Heart left ventricle (tissue), 16 donors: ENCODE results near the gene MYO1E. TPM values are rescaled to one million over a fixed set of nuclear protein-coding genes. Genes with fewer than 3 reads are reported as not detected.

Experiments
- ATAC-seq, 4 donors: fragments of 200-7000 bp; cut with Tn5 transposase; one replicate each; pipeline ENCODE4 v1.9.1; 2020 to 2022; ENCODE audit warnings: moderate library complexity in 4 of 4, mild to moderate bottlenecking in 3 of 4, moderate number of reproducible peaks in 1 of 4
- DNase-seq, 5 donors: peaks; one replicate each; pipeline ENCODE4 v3.0.0-alpha.2; 2020
- H3K27ac ChIP-seq, 12 donors: fragments of 200-600 bp; sonication (generic) in 4 of 12; one replicate each; pipeline versions ENCODE4 v1.5.0 to v1.8.0; 2016 to 2022; ENCODE audit warnings: mild to moderate bottlenecking in 2 of 12
- H3K27me3 ChIP-seq, 9 donors: fragments of 200-600 bp; sonication (generic) in 2 of 9; one replicate each; pipeline versions ENCODE4 v1.5.1 to v1.8.0; 2016 to 2022; ENCODE audit warnings: mild to moderate bottlenecking in 3 of 9
- H3K36me3 ChIP-seq, 9 donors: fragments of 200-600 bp; sonication (generic) in 2 of 9; one replicate each; pipeline versions ENCODE4 v1.5.0 to v1.8.0; 2018 to 2022; ENCODE audit warnings: mild to moderate bottlenecking in 2 of 9
- H3K4me1 ChIP-seq, 12 donors: fragments of 200-600 bp; sonication (generic) in 4 of 12; one replicate each; pipeline versions ENCODE4 v1.5.0 to v1.8.0; 2016 to 2022; ENCODE audit warnings: mild to moderate bottlenecking in 3 of 12
- H3K4me3 ChIP-seq, 12 donors: fragments of 200-600 bp; sonication (generic) in 4 of 12; one replicate each; pipeline versions ENCODE4 v1.5.0 to v1.8.0; 2017 to 2022; ENCODE audit warnings: mild to moderate bottlenecking in 9 of 12, moderate library complexity in 4 of 12
- H3K9me3 ChIP-seq, 12 donors: fragments of 200-600 bp; sonication (generic) in 4 of 12; one replicate each; pipeline versions ENCODE4 v1.5.0 to v1.8.0; 2016 to 2022; ENCODE audit warnings: mild to moderate bottlenecking in 1 of 12
- CTCF ChIP-seq, 12 donors: fragments of 200-600 bp; sonication (generic) in 4 of 12; IDR thresholded peaks; one replicate each; pipeline versions ENCODE4 v1.5.0 to v1.8.0; 2018 to 2022; ENCODE audit warnings: antibody characterized with exemption in 12 of 12, mild to moderate bottlenecking in 5 of 12
- POLR2A ChIP-seq, 2 donors: fragments of 450-650 bp; IDR thresholded peaks; one replicate each; pipeline ENCODE4 v1.6.1; 2017; ENCODE audit warnings: antibody characterized with exemption in 2 of 2, mild to moderate bottlenecking in 2 of 2, moderate library complexity in 2 of 2
- WGBS, 4 donors: extraction: QIAGEN DNeasy Blood & Tissue Kit in 2 of 4; methylation state at CpG; one replicate each; pipeline versions ENCODE4 v1.1.5 to v1.1.7; 2013 to 2018; 5-methylcytosine and 5-hydroxymethylcytosine counted together
- intact Hi-C, 10 donors: fragments of 100-400 bp; cut with DNase I; formaldehyde crosslinking; loops; one replicate each; pipeline versions ENCODE4 v1.11.1 to v1.14.2; 2022
- polyA plus RNA-seq, 2 donors: library from polyadenylated mRNA; stranded (reverse); fragments of 200-250 nt; gene quantifications; one replicate each; pipeline ENCODE4 v1.2.3, GENCODE V29; 2013
- total RNA-seq, 9 donors: library from RNA; depleted of rRNA in 2 of 9; stranded (reverse); fragments of >200 nt in 2 of 9; fragmentation: NEBNext Ultra II Directional in 3 of 9; extraction: Animal tissue kit (Norgen Biotek cat#: 25700) in 3 of 9; gene quantifications; one replicate each; pipeline versions ENCODE4 v1.1.0 to v1.2.4, GENCODE V29; 2016 to 2023
- donor health status: ischemic (EF 13 %, LVEDD 7.1; RV severe dilation, severe dysfunction).
- donor health status: healthy with polysubstance abuse.
- donor health status: DM: no; HTN: yes; CAD: no.
- donor health status: DM: no; HTN: no; CAD: no.
- donor health status: ischemic (EF 25% LVEDD 6.9; RV normal size, moderate dysfunction).
- donor health status: ischemic (EF 25% LVEDD 5.7; RV mildly dilated, moderate dysfunction).
- donor health status: healthy.
- donor health status: DM: yes; HTN: yes; CAD: no.
- donor health status: ischemic (EF 35%, LVEDD 5.7; RV mildly dilated, moderate dysfunction).
- donor health status: nonischemic (EF 11% LVEDD 7.7; RV severe dilation, severe dysfunction).
- donor health status: DM: yes; HTN: yes; CAD: no.
- donor health status: PGD.
- donor health status: ischemic (EF 29% LVEDD 5.4; RV normal size, mild dysfunction).
- donor health status: nonischemic (EF 23%, LVEDD 6.1; RV moderate dilation, normal function).

Gene MYO1E
- total and polyA plus RNA-seq, 11 donors: 8.5 to 98.6 (median 25.2) TPM

- Histone ChIP-seq H3K4me3 (no peak overlapping the region), H3K27me3 (no peaks in the 10 kb centered on the region), H3K36me3 (peaks cover 0 to 35% (median 0%) of the 10 kb centered on the region in 9 donors), H3K27ac (no peak overlapping the region), H3K9me3 (no peaks in the 10 kb centered on the region), H3K4me1 (no peaks in the 10 kb centered on the region)
- 85 to 91% (median 87%) methylated on average over 4 of the region's 4 CpGs for WGBS, 4 donors
- no peak for DNase-seq
- intact Hi-C loops: no loop called here
- no peak for TF ChIP-seq CTCF (IDR thresholded peaks at IDR 0.05)
- TF ChIP-seq POLR2A (IDR thresholded peaks at IDR 0.05): no peak
- no peak for ATAC-seq
Measured at GRCh38 chr15:59111251-59111650, 261.4 kb downstream of the MYO1E start.

- ATAC-seq: no peak
- intact Hi-C loops: loop anchor here in 2 of 10 donors (10.0 kb wide), 1 partner anchor 121 kb away; the partner anchor contains the start of gene RNF111 (in 2 of the 2)
- WGBS, 4 donors: 49 to 69% (median 61%) methylated on average over 2 of the region's 2 CpGs
- H3K27me3 ChIP-seq: no peaks in the 10 kb centered on the region
- DNase-seq: no peak
- no peak for TF ChIP-seq CTCF (IDR thresholded peaks at IDR 0.05)
- no peak for TF ChIP-seq POLR2A (IDR thresholded peaks at IDR 0.05)
- no peak overlapping the region for H3K27ac ChIP-seq
- no peaks in the 10 kb centered on the region for H3K9me3 ChIP-seq
- H3K4me3 ChIP-seq: peak overlapping the region in 5 of 12 donors; percentile 58 to 79 (median 66)
- H3K36me3 ChIP-seq: peaks cover 0 to 14% (median 0%) of the 10 kb centered on the region in 9 donors
- H3K4me1 ChIP-seq: peaks cover 0 to 14% (median 5%) of the 10 kb centered on the region in 12 donors
Measured at GRCh38 chr15:59105854-59106253, 266.8 kb downstream of the MYO1E start.

GRCh38 chr15:59104912-59105732 is 267.5 kb downstream of the MYO1E start, which contains the start of gene CCNB2:
Gene CCNB2 (plus strand): TSS chr15:59105146. CDS start chr15:59105269, 123 bp downstream.
- ATAC-seq (peak; percentile 99 to 100 (median 100)), DNase-seq (peak; percentile 83 to 89 (median 86))
- H3K9me3 ChIP-seq: no peaks in the 10 kb centered on the region
- H3K4me3 ChIP-seq: peak within 1 kb of the TSS; percentile 21 to 79 (median 64)
- intact Hi-C loops: loop anchor here in 2 of 10 donors (10.0 kb wide), 1 partner anchor 120 kb away; the partner anchor contains the start of gene RNF111 (in 2 of the 2)
- peaks cover 0 to 14% (median 5%) of the 10 kb centered on the region in 12 donors for H3K4me1 ChIP-seq
- peaks cover 0 to 10% (median 2%) of the 10 kb centered on the region in 9 donors for H3K36me3 ChIP-seq
- 0 to 1% (median 0%) methylated on average over 36 to 57 of the region's 57 CpGs for WGBS, 4 donors
- no peak for TF ChIP-seq CTCF (IDR thresholded peaks at IDR 0.05)
- peak in 1 of 2 donors; percentile 13 for TF ChIP-seq POLR2A (IDR thresholded peaks at IDR 0.05)
- no peaks in the 10 kb centered on the region for H3K27me3 ChIP-seq
- peak within 1 kb of the TSS in 1 of 12 donors; percentile 69 for H3K27ac ChIP-seq

GRCh38 chr15:59104602-59104911 is 268.1 kb downstream of the MYO1E start:
- Histone ChIP-seq H3K9me3 (no peaks in the 10 kb centered on the region), H3K27me3 (no peaks in the 10 kb centered on the region), H3K4me1 (peaks cover 0 to 14% (median 5%) of the 10 kb centered on the region in 12 donors), H3K36me3 (peaks cover 0 to 11% (median 4%) of the 10 kb centered on the region in 9 donors), H3K4me3 (peak overlapping the region; percentile 21 to 79 (median 64)), H3K27ac (peak overlapping the region in 1 of 12 donors; percentile 69)
- TF ChIP-seq POLR2A (IDR thresholded peaks at IDR 0.05): no peak
- TF ChIP-seq CTCF (IDR thresholded peaks at IDR 0.05): no peak
- intact Hi-C loops: loop anchor here in 2 of 10 donors (10.0 kb wide), 1 partner anchor 120 kb away; the partner anchor contains the start of gene RNF111 (in 2 of the 2)
- DNase-seq (no peak), ATAC-seq (peak in 2 of 4 donors; percentile 28 to 29)
- WGBS, 4 donors: 1 to 2% (median 2%) methylated on average over 9 of the region's 9 CpGs
